Panc1 (cell line): Measurements from ENCODE around the gene ST3GAL2. TPM values are rescaled to one million over a fixed set of nuclear protein-coding genes. Genes with fewer than 3 reads are reported as not detected.
"Not testable (repeated sequence)": the region's sequence is repeated elsewhere in the genome, so short reads cannot be mapped to it uniquely, and the experiment has no call there.

Experiments
- ATAC-seq: fragments of 200-7000 bp; cut with Tn5 transposase; 2 replicates; pipeline ENCODE4 v1.9.1; 2020; ENCODE audit warnings: mild to moderate bottlenecking, moderate library complexity
- BruUV-seq: library from RNA; stranded (reverse); fragments of 400-500 nt; replicated peaks from 2 replicates; lab custom pipeline; 2021; lab: Mats Ljungman, UMichigan
- CTCF ChIA-PET: fragments of 300-600 bp; sonication (Branson Sonifier 250); formaldehyde crosslinking; loops from one replicate; lab custom pipeline; 2022; ENCODE audit warnings: antibody characterized with exemption; lab: Charles Lee
- POLR2A ChIA-PET: fragments of 300-600 bp; sonication (Branson Sonifier 250); formaldehyde crosslinking; loops from one replicate; lab custom pipeline; 2022; ENCODE audit warnings: antibody characterized with exemption; lab: Charles Lee
- DNase-seq: peaks from one replicate; pipeline ENCODE4 v3.0.0-alpha.2; 2010; ENCODE audit warnings: low read depth, low spot score
- H3K27ac ChIP-seq: 2 replicates; pipeline ENCODE4 v1.5.1; 2011; ENCODE audit warnings: mild to moderate bottlenecking, low read length, inconsistent platforms
- H3K27me3 ChIP-seq: fragments of 200-500 bp; sonication (Bioruptor generic); 2 replicates; pipeline ENCODE4 v1.6.0; 2014; ENCODE audit warnings: low read length, inconsistent platforms; ENCODE audit not compliant: control insufficient read depth, insufficient read depth
- H3K36me3 ChIP-seq: fragments of 200-500 bp; sonication (Bioruptor generic); 2 replicates; pipeline ENCODE4 v1.5.1; 2014; ENCODE audit warnings: inconsistent platforms, mild to moderate bottlenecking, low read length, moderate library complexity; ENCODE audit not compliant: control insufficient read depth, insufficient read depth
- H3K4me1 ChIP-seq: 2 replicates; pipeline ENCODE4 v1.5.1; 2011; ENCODE audit warnings: inconsistent platforms, mild to moderate bottlenecking, low read length, moderate library complexity; ENCODE audit not compliant: control insufficient read depth, insufficient read depth
- H3K4me3 ChIP-seq, 2 experiments: 2 replicates each; pipeline ENCODE4 v1.5.1; 2011 to 2012; ENCODE audit warnings: low read depth in 2 of 2, low read length in 2 of 2, mild to moderate bottlenecking in 2 of 2, inconsistent platforms in 1 of 2, moderate library complexity in 1 of 2
- H3K9me3 ChIP-seq: fragments of 200-500 bp; sonication (Bioruptor generic); 2 replicates; pipeline ENCODE4 v1.5.1; 2014; ENCODE audit warnings: low read depth, mild to moderate bottlenecking, inconsistent platforms, low read length, moderate library complexity; ENCODE audit not compliant: control insufficient read depth, insufficient read depth
- SIN3A ChIP-seq: IDR thresholded peaks from 2 replicates; pipeline ENCODE4 v1.6.1; 2012; ENCODE audit warnings: low read depth, mild to moderate bottlenecking, low read length, moderate library complexity, borderline replicate concordance; ENCODE audit not compliant: insufficient read depth
- TCF7L2 ChIP-seq: IDR thresholded peaks from 2 replicates; pipeline ENCODE4 v1.6.1; 2011; ENCODE audit warnings: mild to moderate bottlenecking, low read depth, low read length, inconsistent platforms
- in situ Hi-C: cut with HindIII; loops from 2 replicates; pipeline ENCODE4 v1.10.0; 2016; ENCODE audit warnings: low sequenced_read_pairs, low pct_unique_long_range_greater_than_20kb
- intact Hi-C: fragments of 100-400 bp; cut with micrococcal nuclease; formaldehyde crosslinking; loops from one replicate; pipeline ENCODE4 v1.10.0; 2022; ENCODE audit not compliant: unreplicated experiment
- total RNA-seq: library from RNA; stranded (reverse); gene quantifications from one replicate; pipeline ENCODE4 v1.2.1, GENCODE V29; 2021; ENCODE audit not compliant: unreplicated experiment
- TF ChIP-seq, protein P1 (sequence below): fragments of 450-650 bp; IDR thresholded peaks from 2 replicates; pipeline ENCODE4 v1.5.1; 2017; ENCODE audit warnings: mild to moderate bottlenecking

Gene ST3GAL2
- total RNA-seq, 1 experiment from 2014 or later = 84.2 TPM

DNA sequence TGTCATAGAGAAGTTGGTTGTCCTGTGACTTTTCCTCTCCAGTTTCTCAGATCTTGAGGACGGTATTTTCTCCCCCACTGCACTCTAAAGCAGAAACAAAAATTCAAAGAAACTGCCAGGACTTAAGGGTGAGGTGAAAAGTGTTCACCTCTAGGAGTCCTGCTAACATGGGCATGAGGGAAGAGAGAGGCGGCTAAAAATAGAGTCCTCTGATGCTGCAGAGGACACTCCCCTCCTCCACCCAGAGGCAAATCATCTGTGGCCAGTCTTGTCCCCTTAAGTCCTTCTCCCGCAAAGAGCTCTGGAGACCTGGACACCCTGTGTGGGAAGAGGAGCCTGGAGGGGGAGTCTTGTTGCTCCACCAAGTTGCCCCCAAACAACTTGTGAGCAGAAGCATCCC is 96.9 kb downstream of the ST3GAL2 start:
- Histone ChIP-seq H3K27me3 (no peaks in the 10 kb centered on the region), H3K9me3 (no peaks in the 10 kb centered on the region), H3K4me1 (peaks cover 3% of the 10 kb centered on the region; the same call in 1 of the 2 replicates), H3K27ac (no peak overlapping the region), H3K36me3 (peaks cover 5% of the 10 kb centered on the region; the same call in 1 of the 2 replicates), H3K4me3 (no peak overlapping the region)
- ChIA-PET CTCF (no interaction called here), POLR2A (no interaction called here)
- TF ChIP-seq SIN3A = no peak
- BruUV-seq = no TSS peak
- DNase-seq (no peak), ATAC-seq (no peak)
- in situ Hi-C loops (no loop called here), intact Hi-C loops (no loop called here)

DNA sequence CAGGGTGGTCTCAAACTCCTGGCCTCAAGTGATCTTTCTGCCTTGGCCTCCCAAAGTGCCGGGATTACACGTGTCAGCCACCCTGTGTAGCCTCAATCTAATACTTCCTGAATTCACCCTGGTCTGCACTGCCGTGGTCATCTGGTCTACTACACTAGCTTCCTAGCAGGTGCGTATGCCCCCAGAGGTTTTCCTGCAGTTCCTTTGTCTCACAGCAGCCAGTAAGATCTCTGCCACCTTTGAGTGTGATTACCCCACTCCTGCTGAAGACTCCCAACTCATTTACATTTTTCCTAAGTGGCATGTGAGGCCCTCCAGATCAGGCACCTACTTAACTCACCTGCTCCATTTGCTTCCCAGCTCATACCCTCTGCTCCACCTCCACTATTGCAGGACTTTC is 97.3 kb downstream of the ST3GAL2 start:
- DNase-seq (no peak), ATAC-seq (no peak)
- in situ Hi-C loops (no loop called here), intact Hi-C loops (no loop called here)
- no peak overlapping the region for H3K27ac ChIP-seq
- ChIA-PET POLR2A (no interaction called here), CTCF (no interaction called here)
- H3K27me3 ChIP-seq = no peaks in the 10 kb centered on the region
- no TSS peak for BruUV-seq
- peaks cover 3% of the 10 kb centered on the region; the same call in 1 of the 2 replicates for H3K4me1 ChIP-seq
- H3K36me3 ChIP-seq = 0 out of 2 replicates have a peak, but pooled peaks cover 2% of the 10 kb centered on the region
- no peaks in the 10 kb centered on the region for H3K9me3 ChIP-seq
- TF ChIP-seq, protein P1, sequence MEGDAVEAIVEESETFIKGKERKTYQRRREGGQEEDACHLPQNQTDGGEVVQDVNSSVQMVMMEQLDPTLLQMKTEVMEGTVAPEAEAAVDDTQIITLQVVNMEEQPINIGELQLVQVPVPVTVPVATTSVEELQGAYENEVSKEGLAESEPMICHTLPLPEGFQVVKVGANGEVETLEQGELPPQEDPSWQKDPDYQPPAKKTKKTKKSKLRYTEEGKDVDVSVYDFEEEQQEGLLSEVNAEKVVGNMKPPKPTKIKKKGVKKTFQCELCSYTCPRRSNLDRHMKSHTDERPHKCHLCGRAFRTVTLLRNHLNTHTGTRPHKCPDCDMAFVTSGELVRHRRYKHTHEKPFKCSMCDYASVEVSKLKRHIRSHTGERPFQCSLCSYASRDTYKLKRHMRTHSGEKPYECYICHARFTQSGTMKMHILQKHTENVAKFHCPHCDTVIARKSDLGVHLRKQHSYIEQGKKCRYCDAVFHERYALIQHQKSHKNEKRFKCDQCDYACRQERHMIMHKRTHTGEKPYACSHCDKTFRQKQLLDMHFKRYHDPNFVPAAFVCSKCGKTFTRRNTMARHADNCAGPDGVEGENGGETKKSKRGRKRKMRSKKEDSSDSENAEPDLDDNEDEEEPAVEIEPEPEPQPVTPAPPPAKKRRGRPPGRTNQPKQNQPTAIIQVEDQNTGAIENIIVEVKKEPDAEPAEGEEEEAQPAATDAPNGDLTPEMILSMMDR = no peak
- no peak overlapping the region for H3K4me3 ChIP-seq

DNA sequence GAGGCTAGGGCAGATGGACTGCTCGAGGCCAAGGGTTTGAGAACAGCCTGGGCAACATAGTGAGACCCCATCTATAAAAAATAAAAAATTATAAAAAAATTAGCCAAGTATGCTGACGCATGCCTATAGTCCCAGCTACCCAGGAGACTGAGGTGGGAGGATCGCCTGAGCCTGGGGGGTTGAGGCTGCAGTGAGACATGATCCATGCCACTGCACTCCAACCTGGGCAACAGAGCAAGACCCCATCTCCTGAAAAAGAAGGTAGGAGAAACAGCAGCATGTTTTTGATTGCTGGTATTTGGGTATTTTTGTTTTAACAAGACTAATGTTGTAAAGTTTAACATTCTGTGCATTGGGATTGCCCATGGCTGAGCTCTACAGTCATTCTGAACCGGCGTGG is 101.1 kb downstream of the ST3GAL2 start:
- BruUV-seq = no TSS peak
- intact Hi-C loops = no loop called here
- Histone ChIP-seq H3K9me3 (no peaks in the 10 kb centered on the region), H3K4me1 (no peaks in the 10 kb centered on the region), H3K4me3 (no peak overlapping the region), H3K36me3 (no peaks in the 10 kb centered on the region), H3K27me3 (no peaks in the 10 kb centered on the region), H3K27ac (no peak overlapping the region)
- TF ChIP-seq TCF7L2 = no peak
- ChIA-PET CTCF (no interaction called here), POLR2A (no interaction called here)
- in situ Hi-C loops = no loop called here
- DNase-seq (no peak), ATAC-seq (no peak)

DNA sequence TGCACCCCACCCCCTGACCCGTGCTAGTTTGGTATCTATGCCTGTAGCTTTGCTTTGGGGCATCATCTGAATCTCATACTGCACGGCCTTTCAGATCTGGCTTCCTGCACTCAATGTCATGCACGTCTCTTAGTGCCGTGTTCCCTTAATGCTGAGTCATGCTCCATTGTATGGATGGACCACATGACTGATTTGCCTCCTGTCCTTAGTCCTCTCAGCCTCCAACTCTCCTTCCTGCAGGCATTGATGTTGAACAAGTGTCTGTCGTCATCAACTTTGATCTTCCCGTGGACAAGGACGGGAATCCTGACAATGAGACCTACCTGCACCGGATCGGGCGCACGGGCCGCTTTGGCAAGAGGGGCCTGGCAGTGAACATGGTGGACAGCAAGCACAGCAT is 106.2 kb downstream of the ST3GAL2 start:
- POLR2A ChIA-PET, H3K4me1 ChIP-seq, ATAC-seq, in situ Hi-C loops, H3K4me3 ChIP-seq, H3K36me3 ChIP-seq, intact Hi-C loops, H3K27ac ChIP-seq, H3K27me3 ChIP-seq, DNase-seq, BruUV-seq, H3K9me3 ChIP-seq, CTCF ChIA-PET: not testable (repeated sequence)
